CD4-positive, alpha-beta T cell treated with Interleukin-2 at 100 ng/mL for 4 hours (primary cell): ENCODE data around the gene RGSL1.

Experiments
- DNase-seq: peaks from one replicate; pipeline ENCODE4 v3.0.0-alpha.2; 2020; ENCODE audit warnings: low spot score

RGSL1 gene

DNA sequence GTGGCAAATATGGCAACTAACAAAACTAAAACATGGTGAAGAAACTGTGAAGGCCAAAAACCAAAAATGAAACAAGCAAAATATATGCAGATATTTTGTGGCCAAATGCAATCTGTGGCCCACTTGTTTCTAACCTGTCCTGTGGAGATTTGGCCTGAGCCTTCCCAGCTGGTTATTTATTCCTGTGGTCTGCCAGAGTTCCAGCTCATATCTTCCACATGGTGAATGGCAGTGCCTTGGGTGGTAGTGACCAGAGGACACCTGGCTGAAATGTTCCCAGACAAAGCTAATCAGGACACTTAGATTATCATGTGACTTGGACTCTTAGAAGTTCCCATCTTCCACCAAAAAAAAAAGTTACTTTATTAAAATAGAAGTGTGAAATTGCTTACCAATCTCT is 99.4 kb downstream of the RGSL1 start:
- no peak for DNase-seq

DNA sequence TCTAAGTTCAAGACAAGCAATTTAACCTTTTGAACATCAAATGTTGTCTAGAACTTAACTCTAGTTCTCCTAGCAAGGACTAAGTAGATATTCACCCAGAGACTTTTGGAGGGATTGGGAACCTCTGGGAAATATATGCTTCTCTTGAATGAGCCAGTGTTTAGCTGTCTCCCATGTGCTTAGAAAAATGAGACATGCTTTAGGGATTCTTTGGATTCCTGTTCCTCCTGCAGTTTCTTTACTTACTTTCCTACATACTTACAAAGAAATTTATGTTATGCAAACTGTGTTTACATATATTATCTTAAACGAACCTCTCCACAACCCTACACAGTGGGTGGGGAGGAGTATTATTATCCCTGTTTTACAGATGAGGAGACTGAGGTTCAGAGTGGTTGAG is 99.9 kb downstream of the RGSL1 start:
- no peak for DNase-seq

DNA sequence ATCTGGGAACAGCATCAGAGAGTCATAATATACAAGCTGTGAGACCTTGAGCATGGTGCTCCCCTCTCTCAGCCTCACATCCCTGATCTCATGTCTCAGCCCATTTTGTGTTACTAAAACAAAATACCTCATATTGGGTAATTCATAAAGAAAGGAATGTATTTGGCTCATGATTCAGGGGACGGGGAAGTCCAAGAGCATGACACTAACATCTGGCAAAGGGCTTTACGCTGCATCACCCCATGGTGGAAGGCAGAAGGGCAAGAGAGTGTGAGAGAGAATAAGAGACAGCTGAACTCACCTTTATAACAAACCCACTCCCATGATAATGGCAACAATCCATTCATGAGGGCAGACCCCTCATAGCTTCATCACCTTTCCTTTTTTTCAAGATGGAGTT is 102.6 kb downstream of the RGSL1 start:
- no peak for DNase-seq

DNA sequence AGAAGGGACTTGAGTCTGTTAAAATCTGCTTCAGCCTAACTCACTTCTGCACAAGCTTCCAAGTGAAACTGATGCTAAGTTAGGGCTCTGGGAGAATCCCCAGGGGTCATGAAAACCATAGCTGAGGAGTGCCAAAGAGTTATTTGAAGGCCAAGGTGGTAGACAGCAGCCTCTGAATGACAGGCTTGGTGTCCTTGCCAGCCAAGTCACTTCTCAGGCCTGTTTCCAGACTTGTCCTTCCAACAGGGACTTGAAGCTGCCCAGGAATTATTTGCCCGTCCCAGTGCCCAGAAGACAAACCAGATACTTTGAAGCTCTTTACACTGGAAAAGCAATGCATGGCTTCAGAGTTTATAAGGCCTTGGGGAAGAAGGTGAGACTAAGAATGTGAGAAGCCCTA is 105.5 kb downstream of the RGSL1 start:
- DNase-seq: no peak

DNA sequence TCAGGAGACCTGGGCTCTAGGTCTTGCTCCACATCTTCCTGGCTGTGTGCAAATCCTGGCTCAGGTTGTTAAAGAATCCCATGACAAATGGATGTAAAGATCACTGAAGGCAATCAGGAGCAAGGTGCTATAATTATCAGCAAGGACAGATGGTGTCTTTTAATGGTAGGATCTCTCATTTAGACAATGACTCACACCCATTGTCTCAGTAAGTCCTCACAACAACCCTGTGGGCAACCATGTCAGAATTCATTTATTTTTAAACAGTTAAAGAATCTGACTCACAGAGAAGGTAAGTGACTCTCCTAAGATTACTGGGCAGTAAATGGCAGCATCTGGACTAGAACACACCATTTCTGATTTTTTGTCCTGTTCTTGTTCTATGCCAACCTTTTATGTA is 106.3 kb downstream of the RGSL1 start:
- DNase-seq: no peak

DNA sequence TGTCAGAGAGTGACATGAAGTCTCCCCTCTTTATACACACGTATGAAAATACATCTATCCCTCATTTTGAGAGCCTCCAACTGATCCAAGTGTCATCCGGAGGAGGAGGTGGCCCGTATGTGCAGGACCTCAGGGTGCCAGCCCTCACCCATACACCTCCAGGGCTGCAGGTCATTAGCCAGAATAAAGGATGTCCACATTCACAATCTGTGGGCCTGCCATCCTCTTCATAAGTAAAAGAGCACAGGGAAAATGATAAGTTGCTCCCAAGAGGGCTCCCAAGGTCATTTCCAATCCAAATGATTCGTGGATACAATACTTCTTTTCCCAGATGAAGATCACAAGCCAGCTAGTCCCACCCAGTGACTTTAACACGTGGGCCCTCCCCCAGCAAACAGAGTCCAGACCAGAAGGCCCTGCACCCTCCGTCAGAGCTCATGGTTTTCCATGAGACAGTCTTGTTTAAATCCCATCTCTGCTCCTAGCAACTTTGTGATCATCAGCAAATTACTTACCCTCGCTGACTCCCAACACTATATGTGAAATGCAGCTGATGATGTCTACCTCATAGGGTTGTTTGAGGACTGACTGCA is 110.5 kb downstream of the RGSL1 start:
- DNase-seq: no peak

DNA sequence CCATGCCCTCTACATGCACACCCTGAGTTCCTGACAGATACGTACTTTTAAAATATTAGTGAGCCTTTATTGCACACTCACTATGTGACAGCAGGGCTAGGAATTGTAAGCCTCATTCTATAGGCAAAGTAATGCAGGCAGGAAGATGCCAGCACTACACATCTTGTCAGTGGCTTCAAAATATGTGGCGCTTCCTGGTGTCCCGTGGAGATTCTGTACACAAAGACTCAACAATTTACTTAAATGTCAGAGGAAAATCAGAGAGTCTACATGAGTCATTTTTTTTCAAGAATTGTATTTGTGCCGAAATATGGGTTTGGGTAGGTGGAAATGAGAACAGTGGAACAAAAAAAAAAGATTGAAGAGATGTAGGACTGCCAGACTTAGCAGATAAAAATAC is 111.5 kb downstream of the RGSL1 start:
- DNase-seq: no peak

DNA sequence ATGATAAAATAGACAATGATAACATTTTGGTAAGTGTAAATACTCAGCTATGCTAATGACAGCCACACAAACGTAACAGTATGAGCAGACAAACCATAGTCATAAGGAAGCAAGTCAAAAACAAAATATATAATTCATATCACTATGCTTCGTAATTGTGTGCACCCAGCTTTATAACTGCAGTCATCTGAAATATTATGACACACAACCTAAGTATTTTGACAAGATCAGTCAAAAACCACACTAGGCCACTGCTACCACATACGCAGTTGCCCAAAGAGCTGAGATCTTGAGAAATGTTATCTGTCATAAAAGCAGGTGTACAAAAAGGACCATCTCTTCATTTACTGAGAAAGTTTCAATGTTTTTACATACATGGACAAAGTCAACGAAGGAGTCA is 113.1 kb downstream of the RGSL1 start:
- no peak for DNase-seq

DNA sequence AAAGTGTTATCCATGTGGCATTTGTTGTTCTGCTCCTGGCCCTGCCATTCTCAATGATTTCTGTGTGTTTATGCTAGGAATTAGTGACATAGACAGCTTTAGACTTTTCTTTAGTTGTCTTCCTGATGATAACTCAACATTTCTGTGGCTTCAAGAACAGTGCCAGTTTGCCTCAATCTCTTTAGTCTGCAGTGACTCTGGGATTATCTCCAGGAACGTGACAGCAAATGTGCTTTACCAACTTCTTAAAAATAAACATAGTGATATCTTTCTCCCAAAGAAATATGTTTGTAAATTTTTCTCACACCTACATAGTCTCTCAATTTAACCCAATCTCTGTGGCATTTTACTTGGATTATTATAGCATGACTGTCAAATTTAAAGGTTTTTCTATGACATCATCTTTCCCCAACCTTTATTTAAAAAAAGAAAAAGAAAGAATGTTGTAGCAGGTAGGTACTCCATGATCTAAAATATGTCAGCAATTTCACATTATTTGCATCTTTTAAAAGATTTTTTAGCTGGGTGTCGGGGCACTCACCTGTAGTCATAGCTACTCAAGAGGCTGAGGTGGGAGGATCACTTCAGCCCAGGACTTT is 114.6 kb downstream of the RGSL1 start:
- DNase-seq: no peak

DNA sequence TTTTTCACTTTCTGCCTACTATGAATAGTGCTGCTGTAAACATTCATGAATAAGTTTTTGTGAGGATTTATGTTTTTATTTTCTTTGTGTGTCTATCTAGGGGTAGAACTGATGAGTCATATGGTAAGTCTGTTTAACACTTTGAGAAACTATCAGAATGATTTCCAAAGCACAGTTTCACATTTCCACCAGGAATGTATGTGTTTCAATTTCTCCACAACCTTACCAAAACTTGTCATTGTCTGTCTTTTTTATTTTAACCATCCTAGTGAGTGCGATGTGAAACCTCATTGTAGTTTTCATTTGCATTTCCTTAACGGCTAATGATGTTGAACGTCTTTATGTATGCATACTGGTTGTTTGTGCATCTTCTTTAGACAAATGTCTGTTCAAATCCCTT is 115.6 kb downstream of the RGSL1 start:
- DNase-seq: no peak

DNA sequence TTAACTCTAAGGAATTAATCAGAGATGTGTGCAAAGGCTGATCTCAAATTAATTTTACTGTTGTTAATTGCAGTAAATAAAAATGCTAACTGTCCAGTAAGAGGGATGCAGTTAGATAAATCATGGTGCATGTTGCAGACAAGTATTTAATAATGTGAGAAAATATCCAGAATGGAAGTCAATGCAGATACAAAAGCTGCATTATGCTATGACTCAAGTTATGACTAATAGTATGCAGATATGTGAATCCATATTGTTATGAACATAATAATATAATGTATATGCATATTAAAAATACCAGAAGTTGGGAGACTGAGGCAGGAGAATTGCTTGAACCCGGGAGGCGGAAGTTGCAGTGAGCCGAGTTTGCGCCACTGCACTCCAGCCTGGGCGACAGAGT is 117.7 kb downstream of the RGSL1 start:
- no peak for DNase-seq

DNA sequence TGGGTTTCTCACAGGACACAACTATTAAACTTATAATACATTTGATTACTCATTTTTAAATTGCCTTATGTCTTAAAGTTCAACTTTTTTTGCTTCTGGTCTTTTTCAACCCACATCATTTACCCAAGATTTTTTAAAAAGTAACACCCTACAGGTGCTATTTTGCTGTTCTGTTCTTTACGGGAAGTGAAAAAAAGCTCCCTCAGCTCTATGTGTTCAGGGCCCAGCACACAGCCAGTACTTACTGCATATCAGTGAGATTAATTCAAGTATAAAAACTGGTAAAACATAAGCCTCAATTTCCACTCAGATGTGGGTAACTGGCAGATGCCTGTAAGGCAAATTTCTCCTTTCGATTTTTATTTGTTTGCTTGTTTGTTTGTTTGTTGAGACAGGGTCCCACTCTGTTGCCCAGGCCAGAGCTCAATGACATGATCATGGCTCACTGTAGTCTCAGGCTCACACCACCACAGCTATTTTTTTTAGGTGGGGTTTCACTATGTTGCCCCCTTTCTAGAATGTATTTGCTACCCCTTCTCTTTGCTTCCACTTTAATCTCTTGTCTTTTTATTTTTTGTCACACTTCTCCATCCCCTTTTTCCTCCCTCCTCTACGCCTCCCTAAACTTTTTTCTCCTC is 118.8 kb downstream of the RGSL1 start:
- no peak for DNase-seq

DNA sequence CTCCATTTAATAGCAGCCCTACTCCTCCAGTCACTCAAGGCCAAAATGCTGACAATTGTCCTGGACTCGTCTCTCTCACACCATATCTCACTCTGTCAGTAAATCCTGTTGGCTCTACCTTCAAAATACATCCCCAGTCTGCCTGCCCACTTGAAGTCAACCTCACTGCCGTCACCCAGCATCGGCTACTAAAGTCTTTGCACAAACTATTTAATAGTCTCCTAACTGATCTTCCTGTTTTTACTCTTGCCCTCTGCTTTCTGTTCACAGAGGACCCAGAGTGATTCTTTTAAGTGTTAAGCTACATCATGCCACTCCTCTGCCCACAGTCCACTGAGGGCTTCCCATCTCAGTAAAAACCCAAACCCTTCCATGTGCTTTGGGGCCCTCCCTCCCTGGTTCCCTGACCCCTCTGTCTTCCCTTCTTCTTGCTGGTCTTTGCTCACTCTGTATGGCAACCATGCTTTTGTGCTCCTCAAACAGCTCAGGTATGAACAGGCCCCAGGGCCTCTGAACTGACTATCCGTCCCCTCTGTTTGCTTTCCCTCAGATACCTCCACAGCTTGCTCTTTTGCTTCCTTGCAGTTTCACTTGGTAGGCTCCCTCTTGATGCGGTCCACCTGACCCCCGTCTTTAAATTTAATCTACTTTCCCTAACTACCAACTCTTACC is 120.1 kb downstream of the RGSL1 start:
- no peak for DNase-seq

DNA sequence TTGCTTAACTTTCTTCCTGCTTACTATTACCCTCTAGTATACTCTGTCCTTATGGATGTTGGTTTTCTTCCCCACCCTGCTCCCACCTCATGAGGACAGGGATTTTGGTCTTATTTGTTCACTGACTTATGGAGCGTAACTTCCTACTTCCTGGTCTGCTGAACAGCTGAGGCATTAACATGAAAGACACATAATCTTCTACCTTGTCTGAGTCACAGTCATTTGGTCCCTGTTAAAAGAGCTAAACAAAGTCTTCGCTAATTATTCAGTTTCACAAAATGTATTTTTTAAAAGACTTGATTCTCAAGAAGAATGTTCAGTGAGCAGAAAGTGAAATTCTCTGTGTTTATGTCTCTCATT is 120.6 kb downstream of the RGSL1 start:
- no peak for DNase-seq

DNA sequence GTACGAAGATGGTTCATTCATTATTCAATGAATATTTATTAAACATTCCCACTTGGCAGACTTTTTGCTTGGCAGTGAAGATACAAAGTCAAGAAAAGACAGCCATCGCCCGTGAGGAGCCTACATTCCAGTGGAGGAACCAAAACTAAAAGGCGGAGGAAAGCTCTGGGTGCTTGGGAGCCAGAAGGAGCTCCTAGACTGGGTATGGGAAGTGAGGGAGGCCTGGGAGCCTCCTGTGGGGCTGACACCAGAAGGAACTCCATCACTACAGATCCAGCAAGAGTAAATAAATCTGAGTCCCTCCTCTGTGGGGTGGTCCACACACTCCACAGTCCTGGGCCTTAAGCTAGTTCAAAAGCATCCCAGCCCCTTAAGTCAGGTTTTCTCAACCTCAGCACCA is 124.2 kb downstream of the RGSL1 start:
- no peak for DNase-seq

DNA sequence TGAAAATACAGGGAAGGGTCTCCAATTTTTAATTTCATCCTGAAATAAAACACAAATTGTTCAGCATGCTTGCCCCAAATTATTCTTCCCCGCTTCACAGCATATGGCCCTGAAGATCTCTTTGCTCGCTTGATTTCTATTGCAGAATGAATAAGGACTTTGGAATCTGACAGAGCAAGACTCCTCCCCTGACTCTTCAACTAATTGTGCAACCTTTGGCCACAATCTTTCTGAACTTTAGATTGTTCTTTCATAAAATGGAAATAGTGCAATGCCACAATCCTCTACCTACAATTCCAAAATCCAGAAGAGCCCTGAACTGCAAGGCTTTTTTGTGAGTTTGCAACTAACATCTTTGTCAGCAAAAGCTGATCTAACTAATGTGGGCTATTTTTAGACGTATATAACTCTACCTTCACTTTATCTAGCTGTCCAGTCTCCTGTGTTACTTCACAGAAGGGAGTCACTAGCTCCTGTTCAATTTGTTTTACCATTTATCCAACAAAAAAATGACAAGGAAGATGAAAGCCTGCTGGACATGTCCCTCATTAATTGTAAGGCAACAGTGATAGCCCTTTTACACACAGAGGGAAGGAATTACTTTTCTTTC is 125.7 kb downstream of the RGSL1 start:
- no peak for DNase-seq

DNA sequence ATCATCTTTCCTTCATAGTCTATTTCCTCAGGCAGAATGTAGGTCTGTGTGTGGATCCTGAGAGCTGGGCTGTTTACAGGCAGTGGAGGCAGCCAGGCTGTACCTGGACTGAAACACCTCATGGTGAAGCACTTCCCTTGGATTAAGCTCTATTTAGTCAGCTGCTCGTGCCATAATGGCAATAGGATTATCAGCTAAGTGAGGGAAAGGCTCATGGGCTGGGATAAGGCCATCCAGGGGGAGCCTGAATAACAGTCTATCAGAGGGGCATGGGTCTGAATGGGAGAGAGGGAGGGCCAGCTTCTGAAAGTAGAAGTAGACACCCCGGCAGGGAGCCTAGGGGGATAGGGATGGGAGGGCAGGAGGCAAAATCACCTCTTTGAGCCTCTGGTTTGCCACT is 130.8 kb downstream of the RGSL1 start:
- DNase-seq: no peak

DNA sequence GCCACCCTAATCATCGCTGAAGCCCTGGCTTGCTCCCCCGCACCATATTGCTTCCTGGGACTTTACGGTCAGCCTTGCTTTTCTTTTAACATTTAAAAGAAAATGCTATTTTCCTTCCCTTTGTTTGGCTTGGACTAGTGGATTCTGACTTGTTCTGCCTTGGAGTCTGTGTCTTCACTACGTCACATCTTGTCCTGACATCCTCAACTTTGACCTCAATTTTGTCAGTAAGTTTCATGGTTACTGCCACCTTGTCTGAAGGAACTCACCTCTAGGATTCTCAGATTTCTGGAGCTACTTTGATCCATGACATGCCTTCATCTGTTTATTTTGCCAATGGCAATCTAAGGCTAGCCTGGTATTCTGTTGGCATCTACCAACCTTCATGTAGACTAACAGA is 134.8 kb downstream of the RGSL1 start:
- DNase-seq: no peak

DNA sequence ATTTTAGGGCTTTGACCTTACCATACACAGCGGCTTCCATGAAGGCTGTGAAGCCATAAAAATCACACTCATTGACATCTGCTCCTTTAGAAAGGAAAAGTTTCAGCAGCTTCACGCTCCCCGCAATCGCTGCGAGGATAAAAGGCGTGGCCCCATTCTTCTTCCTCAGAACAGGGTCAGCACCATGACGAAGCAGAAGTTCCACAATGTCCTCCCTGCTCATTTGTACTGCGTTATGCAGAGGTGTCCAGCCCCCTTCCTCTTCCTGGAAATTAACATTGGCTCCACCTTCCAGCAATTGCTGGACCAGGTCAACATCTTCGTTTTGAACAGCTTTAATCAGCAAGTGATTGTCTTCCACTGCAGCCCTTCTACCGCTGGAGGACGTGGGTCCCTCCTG is 136.4 kb downstream of the RGSL1 start:
- DNase-seq: no peak

DNA sequence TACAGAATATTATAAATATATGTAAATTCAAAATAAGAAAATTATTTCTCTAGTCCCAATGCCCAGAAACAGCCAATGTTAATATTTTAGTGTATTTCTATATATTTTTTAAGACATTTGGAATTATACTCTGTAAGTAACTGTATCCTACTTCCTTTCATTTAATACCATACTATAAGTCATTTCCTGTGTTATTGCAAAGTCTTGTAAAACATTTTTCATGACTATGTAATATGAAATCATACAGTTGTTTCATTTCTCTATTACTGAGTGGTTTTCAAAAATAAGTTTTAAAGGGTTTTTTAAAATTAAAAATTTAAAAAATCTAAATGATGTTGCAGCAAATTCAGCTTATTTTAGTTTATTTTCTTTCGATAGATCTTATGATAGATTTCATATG is 137.1 kb downstream of the RGSL1 start:
- no peak for DNase-seq

DNA sequence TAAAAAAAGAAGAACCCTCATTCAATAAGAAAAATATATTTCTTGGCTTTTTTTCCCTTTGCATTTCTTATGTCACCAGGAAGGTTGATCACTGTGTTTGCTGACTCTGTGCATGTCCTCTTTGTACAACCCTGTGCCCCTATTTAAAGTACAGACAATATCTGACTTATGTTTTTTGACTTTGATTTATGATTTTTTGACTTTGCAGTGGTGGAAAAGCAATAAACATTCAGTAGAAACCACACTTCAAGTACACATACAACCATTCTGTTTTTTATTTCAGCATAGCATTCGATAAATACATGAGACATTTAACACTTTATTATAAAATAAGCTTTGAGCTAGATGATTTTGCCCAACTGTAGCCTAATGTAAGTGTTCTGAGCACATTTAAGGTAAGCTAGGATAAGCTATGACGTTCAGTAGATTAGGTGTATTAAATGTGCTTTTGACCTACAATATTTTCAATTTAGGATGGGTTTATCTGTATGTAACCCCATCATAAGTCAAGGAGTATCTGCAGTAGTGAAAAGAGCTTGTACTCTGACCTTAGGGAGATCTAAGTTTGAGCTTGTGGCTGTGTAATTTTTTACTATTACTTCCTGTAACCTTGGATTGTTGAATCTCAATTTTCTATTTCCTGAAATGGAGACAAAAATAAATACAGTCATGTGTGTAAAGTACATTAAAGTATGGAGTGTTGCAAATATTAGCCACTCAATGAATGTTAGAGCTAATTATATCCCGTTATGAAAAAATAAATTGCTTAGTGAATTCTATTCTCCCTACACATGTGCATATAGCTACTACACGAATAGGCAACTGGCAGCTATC is 137.9 kb downstream of the RGSL1 start:
- no peak for DNase-seq
